Measurements from ENCODE around the gene HEXIM1.
"Not testable (repeated sequence)": the region's sequence is repeated elsewhere in the genome, so short reads cannot be mapped to it uniquely, and the experiment has no call there.

Gene HEXIM1

DNA sequence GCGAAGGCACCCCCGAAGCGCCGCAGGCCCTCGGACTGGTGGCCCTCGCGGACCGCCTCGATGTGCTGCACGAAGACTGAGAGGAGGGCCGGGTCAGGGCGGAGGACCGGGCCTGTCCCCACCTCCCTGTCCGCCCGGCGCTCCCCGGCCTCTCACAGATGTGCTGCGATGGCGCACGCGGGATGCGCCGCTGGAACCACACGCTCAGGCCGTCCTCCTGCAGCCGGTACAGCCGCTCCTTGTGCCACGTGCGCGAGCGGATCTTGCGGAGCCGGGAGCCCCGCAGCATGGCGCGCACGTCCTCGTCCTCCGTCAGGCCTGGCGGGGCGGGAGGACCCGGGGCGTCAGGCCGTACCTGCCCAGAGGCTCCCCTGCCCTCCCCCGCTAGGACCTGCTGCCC is 27.2 kb upstream of the HEXIM1 start:
- CTCF ChIA-PET, result interaction anchor here (1.0 kb wide), 2 partner anchors 10 to 22 kb away, joined by 3 to 5 read pairs; no protein-coding TSS in a partner anchor

DNA sequence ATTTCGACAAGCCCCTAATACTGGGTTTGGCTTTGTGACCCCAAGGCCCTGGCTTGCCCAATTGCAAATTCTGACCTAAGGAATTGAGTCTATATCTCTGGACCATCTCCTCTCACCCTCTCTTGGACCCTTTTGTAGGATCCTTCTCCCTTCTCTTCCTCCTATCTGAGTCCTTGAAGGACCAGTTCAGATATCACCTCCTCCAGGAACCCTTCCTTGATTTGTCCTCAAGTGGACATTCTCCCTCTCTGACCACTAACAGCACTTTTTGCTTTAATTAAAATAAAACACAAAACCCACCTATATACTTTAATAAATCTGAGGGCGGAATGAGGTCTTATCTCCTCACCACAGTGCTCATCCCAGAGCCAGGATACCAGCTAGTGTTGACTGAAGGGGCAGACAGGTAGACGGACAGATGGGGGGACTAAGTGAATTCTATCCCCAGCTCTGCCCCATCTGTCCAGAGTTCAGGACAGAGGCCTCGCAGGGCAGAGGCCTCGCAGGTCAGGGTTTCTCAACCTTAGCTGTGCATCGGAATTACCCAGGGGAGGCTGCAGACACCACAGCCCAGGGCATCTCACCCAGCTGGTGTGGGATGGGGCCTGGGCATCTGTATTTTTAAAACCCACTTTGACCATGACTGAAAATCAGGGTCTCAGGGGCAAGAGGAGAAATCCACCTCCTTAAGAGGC is 25.1 kb upstream of the HEXIM1 start:
- TF ChIP-seq CTCF (conservative IDR thresholded peaks at IDR 0.05; ENCODE audit: low read depth), result no peak
- ChIA-PET POLR2A (ENCODE audit: low non-redundant PET) (no interaction called here), CTCF (interaction anchor here (0.5 to 0.9 kb wide), 3 partner anchors 25 to 245 kb away, joined by 3 read pairs; no protein-coding TSS in a partner anchor)
- DNase-seq (ENCODE audit: low spot score), result no peak
- H3K27ac ChIP-seq, result peak overlapping the region; percentile 100

More for the DNA sequence above, 27.2 kb upstream of the HEXIM1 start:
- TF ChIP-seq CTCF (conservative IDR thresholded peaks at IDR 0.05; ENCODE audit: low read depth), result no peak
- H3K27ac ChIP-seq, result peak overlapping the region; percentile 100
- no peak for DNase-seq (ENCODE audit: low spot score)
- POLR2A ChIA-PET (ENCODE audit: low non-redundant PET), result no interaction called here

DNA sequence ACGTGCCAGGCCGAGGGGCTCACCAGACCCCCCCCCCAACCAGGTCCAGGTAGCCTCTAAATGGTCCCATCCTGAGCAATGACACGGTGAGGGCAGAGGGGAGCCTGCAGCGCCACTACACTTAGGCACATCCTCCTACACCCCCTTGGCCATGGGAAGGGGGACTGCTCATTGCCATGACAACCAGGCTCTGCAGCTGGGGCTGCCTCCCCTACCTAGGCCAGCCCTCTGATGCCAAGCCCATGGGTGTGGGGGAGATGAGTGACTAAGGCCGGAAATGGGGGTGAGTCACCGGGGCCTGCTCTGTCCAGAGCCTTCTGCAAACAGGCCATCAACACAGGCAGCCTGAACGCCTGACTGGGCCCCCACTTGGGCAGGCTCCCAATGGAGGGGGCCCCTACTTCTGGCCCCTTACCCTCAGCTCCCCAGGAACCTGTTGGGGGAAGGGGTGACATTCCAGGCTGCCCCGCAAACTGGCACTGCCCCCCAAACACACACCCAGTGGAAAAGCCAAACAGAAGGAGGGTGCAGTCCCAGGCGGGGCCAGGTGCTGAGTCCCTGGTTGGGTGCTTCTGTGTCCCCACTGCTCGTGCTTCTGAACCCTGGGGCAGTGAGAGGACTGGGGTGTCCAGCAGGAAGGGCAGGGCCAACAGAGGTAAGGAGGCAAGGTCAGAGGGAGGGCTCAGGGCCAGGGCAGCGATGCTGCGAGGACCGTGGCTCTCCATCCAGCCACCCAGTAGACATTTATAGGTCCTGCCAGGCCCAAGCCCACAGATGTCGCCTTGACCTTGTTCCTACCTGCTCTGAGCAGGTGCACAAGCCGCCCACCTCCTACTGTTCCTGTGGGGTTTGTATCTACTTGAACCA is 24.1 kb upstream of the HEXIM1 start:
- DNase-seq (ENCODE audit: low spot score), result peak; percentile 88
- no peak for TF ChIP-seq CTCF (conservative IDR thresholded peaks at IDR 0.05; ENCODE audit: low read depth)
- ChIA-PET CTCF (interaction anchor here (0.5 to 1.2 kb wide), 3 partner anchors 11 to 73 kb away, joined by 3 to 4 read pairs (median 3); partner anchors contain the start of gene ACBD4), POLR2A (ENCODE audit: low non-redundant PET) (no interaction called here)
- peak overlapping the region; percentile 100 for H3K27ac ChIP-seq

DNA sequence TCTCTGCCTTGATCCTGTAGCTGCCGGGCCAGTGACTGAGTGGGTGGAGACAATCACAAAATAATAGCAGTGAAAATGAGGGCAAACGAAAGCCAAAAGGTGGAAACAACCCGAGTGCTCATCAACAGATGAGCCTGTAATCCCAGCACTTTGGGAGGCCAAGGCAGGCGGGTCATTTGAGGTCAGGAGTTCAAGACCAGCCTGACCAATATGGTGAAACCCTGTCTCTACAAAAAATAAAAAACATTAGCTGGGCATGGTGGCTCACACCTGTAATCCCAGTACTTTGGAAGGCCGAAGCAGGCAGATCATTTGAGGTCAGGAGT is 23.5 kb upstream of the HEXIM1 start:
- DNase-seq (ENCODE audit: low spot score), result not testable (repeated sequence)
- CTCF ChIA-PET, result interaction anchor here (1.2 kb wide), 1 partner anchor 10 kb away, joined by 4 read pairs; the partner anchor contains the start of gene ACBD4
- POLR2A ChIA-PET (ENCODE audit: low non-redundant PET), result interaction anchor here (0.6 kb wide), 1 partner anchor 69 kb away, joined by 7 read pairs; no protein-coding TSS in a partner anchor

GRCh38 chr17:45125509-45125908 is 22.8 kb upstream of the HEXIM1 start:
- H3K27ac ChIP-seq, result peak overlapping the region; percentile 100

More for the DNA sequence above, 23.5 kb upstream of the HEXIM1 start:
- peak overlapping the region; percentile 100 for H3K27ac ChIP-seq

GRCh38 chr17:45127207-45127547 is 21.1 kb upstream of the HEXIM1 start:
- ChIA-PET POLR2A (ENCODE audit: low non-redundant PET) (no interaction called here), CTCF (interaction anchor here (1.5 kb wide), 1 partner anchor 18 kb away, joined by 3 read pairs; no protein-coding TSS in a partner anchor)
- TF ChIP-seq CTCF (conservative IDR thresholded peaks at IDR 0.05; ENCODE audit: low read depth), result no peak
- DNase-seq (ENCODE audit: low spot score), result no peak
- H3K27ac ChIP-seq, result peak overlapping the region; percentile 100

More at GRCh38 chr17:45125509-45125908, 22.8 kb upstream of the HEXIM1 start:
- CTCF ChIA-PET, result interaction anchor here (1.2 kb wide), 1 partner anchor 10 kb away, joined by 4 read pairs; the partner anchor contains the start of gene ACBD4
- TF ChIP-seq CTCF (conservative IDR thresholded peaks at IDR 0.05; ENCODE audit: low read depth), result no peak
- DNase-seq (ENCODE audit: low spot score), result no peak
- POLR2A ChIA-PET (ENCODE audit: low non-redundant PET), result interaction anchor here (0.6 kb wide), 1 partner anchor 68 kb away, joined by 7 read pairs; no protein-coding TSS in a partner anchor

Data from RWPE1 (cell line).